HG03575 (cell line): Measurements from ENCODE around the gene ZC3H8.
A peak's percentile ranks its signal among the peaks of the same experiment; 100 is the strongest.
"Not testable (repeated sequence)": the region's sequence is repeated elsewhere in the genome, so short reads cannot be mapped to it uniquely, and the experiment has no call there.

Experiments
- ATAC-seq: cut with Tn5 transposase; IDR thresholded peaks from one replicate; pipeline ENCODE4 v1.9.1; 2021; ENCODE audit not compliant: unreplicated experiment, insufficient number of reproducible peaks, low FRiP score; ENCODE audit errors: extremely low read depth

The ZC3H8 gene

GRCh38 chr2:112254466-112255240 is at the start of gene ZC3H8:
TSS of gene ZC3H8 (minus strand) at chr2:112255042. CDS start at chr2:112254981, 61 bp downstream.
- no peak for ATAC-seq

DNA sequence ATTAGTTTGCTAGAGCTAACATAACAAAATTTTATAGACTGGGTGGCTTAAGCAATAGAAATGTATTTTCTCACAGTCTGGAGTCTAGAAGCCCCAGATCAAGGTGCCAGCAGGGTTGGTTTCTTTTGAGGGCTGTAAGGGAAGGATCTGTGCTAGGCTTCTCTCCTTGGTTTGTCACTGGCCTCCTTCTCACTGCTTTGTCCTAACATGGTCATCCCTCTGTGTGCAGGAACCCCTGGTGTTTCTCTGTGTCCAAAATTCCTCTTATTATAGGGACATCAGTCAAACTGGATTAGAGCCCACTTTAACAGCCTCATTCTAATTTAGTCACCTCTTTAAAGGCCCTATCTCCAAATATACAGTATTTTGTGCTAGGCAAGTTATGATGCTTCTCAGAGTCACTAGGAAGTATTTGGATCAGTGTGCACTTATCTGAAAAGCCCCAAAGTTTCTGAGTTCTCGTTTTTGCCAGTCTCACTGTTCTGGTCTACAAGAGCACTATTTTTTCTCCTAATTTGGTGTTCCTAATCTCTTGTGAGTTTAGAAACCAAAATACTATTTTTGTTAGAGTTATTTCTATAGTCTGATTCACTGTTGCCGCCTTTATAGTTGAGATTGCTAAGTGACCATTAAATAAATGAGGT is 49.6 kb upstream of the ZC3H8 start:
- no peak for ATAC-seq

- ATAC-seq, result no peak
Measured at GRCh38 chr2:112301973-112302372, 47.1 kb upstream of the ZC3H8 start.

- ATAC-seq, result no peak
Measured at GRCh38 chr2:112301171-112301584, 46.3 kb upstream of the ZC3H8 start.

DNA sequence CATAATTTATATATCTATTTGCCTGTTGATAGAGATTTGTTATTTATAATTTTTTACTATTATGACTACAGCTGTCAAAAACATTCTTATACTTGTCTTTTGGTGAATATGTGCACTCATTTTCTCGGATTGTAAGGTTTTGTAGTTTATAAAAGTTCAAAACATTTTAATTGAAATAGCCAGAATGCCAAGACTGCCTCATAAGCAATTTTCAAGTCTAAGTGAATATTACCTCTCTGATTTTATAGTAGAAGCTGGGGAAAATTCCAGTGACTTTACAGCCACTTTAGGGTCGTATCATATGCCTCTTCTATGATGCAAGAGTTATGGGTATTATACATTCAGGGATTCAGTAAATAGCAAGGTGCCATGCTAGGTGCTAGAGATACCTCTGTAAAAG is 41.6 kb upstream of the ZC3H8 start:
- no peak for ATAC-seq

- no peak for ATAC-seq
Measured at GRCh38 chr2:112295407-112296078, 40.7 kb upstream of the ZC3H8 start.

GRCh38 chr2:112293636-112294401 is 39.0 kb upstream of the ZC3H8 start:
- no peak for ATAC-seq

DNA sequence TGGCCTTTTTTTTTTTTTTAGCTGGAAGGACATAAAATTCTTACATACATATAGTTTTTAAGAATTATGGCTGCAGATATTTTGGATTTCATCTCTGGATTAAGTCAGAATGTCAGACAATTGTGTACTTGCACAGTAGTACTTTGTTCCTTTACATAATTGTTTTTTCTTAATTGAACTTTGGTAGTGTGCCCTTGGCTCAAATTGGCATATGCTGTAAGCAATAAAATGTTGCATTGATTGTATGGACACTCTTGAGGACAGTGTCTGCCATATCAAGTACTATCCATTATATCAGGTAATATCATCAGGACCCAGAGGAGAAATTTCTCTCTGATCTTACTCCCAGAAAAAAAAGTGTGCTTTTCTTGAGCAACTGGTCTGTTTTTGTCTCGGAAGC is 35.8 kb upstream of the ZC3H8 start:
- ATAC-seq, result no peak

GRCh38 chr2:112290088-112290487 is 35.2 kb upstream of the ZC3H8 start:
- ATAC-seq, result no peak

DNA sequence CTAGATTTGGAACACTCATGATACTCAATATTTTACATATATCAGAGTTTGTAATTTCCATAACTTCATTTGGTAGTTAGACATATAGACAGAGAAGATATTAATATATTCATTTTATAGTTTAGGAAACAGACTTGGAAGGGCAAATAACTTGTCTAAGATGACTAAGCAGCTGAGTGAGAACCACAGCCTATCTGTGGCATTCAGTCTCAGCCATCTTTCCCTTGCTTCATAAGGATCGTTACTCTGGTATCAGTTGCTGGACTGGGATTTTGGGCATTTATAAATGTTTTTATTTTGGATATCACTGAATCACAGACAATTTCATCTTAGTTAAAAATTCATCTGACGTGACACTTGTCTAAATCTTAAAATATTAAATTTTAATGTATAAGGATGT is 28.7 kb upstream of the ZC3H8 start:
- not testable (repeated sequence) for ATAC-seq

DNA sequence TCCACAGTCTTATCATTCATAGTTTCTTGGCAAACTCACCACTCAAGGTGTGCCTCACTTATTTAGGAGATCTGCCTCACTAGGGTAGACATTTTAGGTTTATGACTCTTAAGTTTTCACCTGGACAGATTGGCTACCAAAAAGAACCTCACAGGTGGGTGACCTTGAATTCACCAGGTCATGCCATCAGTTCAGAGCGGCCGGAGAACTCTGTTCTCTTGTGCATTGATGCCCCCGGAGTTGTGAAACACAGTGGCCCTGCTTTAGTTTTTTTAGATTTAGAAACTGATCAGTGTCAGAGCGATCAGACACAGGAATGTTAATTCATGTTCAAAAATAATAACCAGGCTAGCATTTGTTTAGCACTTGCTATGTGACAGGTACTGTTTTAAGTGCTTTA is 27.2 kb upstream of the ZC3H8 start:
- not testable (repeated sequence) for ATAC-seq

GRCh38 chr2:112277596-112278220 is 22.9 kb upstream of the ZC3H8 start:
- ATAC-seq, result no peak

GRCh38 chr2:112276954-112277353 is 22.1 kb upstream of the ZC3H8 start:
- no peak for ATAC-seq

DNA sequence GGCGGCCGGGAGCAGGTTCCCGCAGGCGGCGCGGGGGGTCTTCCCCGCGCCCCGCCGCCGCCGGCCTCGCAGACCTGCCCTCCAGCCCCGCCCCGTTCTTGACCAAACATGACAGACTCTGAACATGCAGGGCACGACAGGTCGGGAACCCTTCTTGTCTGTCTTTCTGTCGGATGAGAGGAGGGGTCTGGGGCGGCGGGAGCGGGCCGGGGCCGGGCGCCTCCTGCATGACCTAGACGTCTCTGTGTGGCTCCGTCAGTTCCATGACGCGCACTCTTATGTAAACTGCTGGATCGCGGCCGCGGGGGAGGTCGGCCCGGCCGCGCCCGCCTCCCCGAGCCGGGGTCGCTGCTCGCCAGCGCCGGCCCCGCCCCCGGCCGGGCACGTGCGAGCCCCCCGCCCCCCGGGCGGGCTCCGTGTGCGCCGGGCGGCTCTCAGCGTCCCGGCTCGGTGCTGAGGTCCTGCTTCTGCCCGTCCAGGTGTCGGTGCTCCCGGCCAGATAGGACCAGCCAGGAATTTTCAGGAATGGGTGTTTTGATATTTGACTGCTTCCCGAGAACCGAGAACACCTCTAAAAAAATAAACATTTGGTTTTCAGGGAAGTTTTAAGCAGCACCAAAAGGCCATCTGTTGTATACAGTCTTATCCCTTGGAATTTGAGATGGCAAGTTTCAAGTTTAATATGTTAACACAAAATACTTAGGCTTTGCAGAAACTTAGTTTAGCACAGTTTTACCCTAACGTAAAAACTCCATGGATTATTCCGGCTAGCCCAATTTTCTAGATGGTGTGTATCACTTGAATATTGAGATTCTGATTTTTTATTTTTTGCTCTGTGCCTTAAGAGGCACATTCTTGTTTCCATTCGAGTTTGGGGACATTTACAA is 21.3 kb upstream of the ZC3H8 start:
- no peak for ATAC-seq

DNA sequence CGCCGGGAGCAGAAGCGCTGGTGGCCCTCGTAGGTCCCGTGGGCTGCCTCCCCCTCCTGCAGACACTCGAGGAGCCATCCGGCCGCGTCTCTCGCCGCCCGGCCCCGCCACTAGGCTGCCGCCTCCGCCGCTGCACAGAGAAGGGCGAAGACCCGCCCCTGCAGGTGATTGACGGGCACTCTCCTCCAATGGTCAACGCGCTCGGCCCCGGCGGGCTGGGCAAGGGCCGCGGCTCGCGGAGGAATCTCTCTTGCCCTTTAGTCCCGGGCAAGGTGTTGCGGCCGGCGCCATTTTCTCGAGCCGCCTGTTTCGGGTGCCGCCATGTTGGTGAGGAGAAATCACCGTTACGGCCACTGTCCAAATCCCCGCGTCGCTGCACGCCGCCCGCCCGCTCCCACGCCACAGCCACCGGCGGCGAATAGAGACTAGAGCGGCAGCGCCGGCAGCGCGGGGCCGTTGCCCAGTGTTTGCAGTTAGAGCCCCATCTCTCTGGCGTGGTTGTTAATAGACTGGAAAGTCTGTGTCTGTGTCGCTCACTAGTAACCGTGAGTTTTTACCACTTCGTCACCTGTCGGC is 20.6 kb upstream of the ZC3H8 start, which contains the start of gene ZC3H6:
TSS of gene ZC3H6 (plus strand) at position 287 of the 576 bp plus-strand sequence. CDS start 398 bp downstream, outside the sequence.
- peak; percentile 57 for ATAC-seq

GRCh38 chr2:112273349-112273748 is 18.5 kb upstream of the ZC3H8 start:
- no peak for ATAC-seq

- ATAC-seq, result no peak
Measured at GRCh38 chr2:112272669-112273068, 17.8 kb upstream of the ZC3H8 start.

DNA sequence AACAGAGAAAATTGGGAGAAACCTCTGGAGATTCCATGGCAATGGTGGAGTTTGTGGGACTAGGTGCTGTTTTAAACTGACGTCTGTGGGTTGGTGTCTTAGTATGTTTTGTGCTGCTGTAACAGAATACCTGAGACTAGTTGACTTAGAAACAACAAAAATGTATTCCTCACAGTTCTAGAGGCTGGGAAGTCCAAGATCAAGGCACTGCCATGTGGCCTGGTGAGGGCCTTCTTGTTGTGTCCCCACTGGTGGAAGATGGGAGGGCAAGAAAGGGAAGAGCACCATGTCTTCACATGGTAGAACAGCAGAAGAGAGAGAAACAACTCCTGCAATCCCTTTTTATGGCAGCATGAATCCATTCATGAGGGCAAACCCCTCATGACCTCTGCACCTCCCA is 13.7 kb upstream of the ZC3H8 start:
- no peak for ATAC-seq
